Measurements from ENCODE around the gene BRSK2. TPM values are rescaled to one million over a fixed set of nuclear protein-coding genes. Genes with fewer than 3 reads are reported as not detected.
"Not testable (repeated sequence)": the region's sequence is repeated elsewhere in the genome, so short reads cannot be mapped to it uniquely, and the experiment has no call there.

Gene BRSK2
- total RNA-seq, 6 experiments from 2014 or later: 0.14 to 0.99 (median 0.47) TPM; not detected in 1

GRCh38 chr11:1410366-1411291 lies 20.9 kb downstream of the BRSK2 start:
- Mint-ChIP-seq H3K4me3 (no peak overlapping the region), H3K27me3 (ENCODE audit: insufficient read depth) (peaks cover 6% of the 10 kb centered on the region), H3K4me1 (ENCODE audit: low read depth) (no peaks in the 10 kb centered on the region), H3K9me3 (peaks cover 20% of the 10 kb centered on the region), H3K36me3 (ENCODE audit: low read depth) (no peaks in the 10 kb centered on the region), H3K27ac (no peak overlapping the region)
- no peak for DNase-seq
- TF ChIP-seq CTCF (IDR thresholded peaks at IDR 0.05): no peak

GRCh38 chr11:1411301-1411700 lies 21.6 kb downstream of the BRSK2 start:
- Mint-ChIP-seq H3K4me1 (ENCODE audit: low read depth) (no peaks in the 10 kb centered on the region), H3K27me3 (ENCODE audit: insufficient read depth) (peaks cover 8% of the 10 kb centered on the region), H3K36me3 (ENCODE audit: low read depth) (no peaks in the 10 kb centered on the region), H3K9me3 (peaks cover 27% of the 10 kb centered on the region), H3K4me3 (no peak overlapping the region), H3K27ac (no peak overlapping the region)
- no peak for TF ChIP-seq CTCF (IDR thresholded peaks at IDR 0.05)
- no peak for DNase-seq

- not testable (repeated sequence) for H3K36me3 Mint-ChIP-seq (ENCODE audit: low read depth); H3K4me1 Mint-ChIP-seq (ENCODE audit: low read depth); H3K27me3 Mint-ChIP-seq (ENCODE audit: insufficient read depth); H3K27ac Mint-ChIP-seq; DNase-seq; H3K4me3 Mint-ChIP-seq
- peaks cover 31% of the 10 kb centered on the region for H3K9me3 Mint-ChIP-seq
These were observed 22.0 kb downstream of the BRSK2 start for GRCh38 chr11:1411739-1412138.

DNA sequence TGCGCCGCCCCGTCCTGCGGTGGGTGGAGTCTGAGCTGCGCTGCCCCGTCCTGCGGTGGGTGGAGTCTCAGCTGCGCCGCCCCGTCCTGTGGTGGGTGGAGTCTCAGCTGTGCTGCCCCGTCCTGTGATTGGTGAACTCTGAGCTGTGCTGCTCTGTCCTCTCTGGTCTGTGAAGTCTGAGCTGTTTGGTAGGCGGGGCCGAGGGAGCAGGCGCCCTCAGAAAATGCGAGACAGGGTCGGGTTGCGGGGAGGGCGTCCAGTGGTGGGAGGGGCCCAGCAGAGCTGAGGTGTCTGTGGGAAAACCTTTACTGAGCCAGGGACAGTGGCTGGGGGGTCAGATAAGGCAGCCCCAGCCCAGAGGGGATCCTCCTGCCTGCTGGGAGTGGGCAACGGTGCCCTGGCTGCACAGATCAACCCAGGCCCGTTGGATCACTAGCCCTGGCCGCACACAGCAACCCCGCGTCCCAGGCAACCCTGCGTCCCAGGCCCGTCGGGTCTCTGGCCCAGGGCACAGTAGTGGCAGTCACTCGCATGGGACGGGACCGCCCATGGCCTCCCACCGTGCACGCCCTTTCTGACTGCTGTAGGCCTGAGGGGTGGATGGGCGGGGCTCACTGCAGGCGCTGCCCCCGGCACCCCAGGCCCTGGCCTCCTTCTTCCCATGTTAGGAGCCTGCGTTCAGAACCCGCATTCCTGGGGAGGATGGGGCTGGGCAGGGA lies 22.8 kb downstream of the BRSK2 start:
- Mint-ChIP-seq H3K4me3 (no peak overlapping the region), H3K27me3 (ENCODE audit: insufficient read depth) (peaks cover 6% of the 10 kb centered on the region), H3K36me3 (ENCODE audit: low read depth) (no peaks in the 10 kb centered on the region), H3K4me1 (ENCODE audit: low read depth) (no peaks in the 10 kb centered on the region), H3K27ac (no peak overlapping the region), H3K9me3 (peaks cover 38% of the 10 kb centered on the region)
- TF ChIP-seq CTCF (IDR thresholded peaks at IDR 0.05): no peak
- DNase-seq: no peak

- H3K36me3 Mint-ChIP-seq (ENCODE audit: low read depth): peaks cover 11% of the 10 kb centered on the region
- peaks cover 52% of the 10 kb centered on the region for H3K9me3 Mint-ChIP-seq
- no peak overlapping the region for H3K27ac Mint-ChIP-seq
- DNase-seq: no peak
- H3K4me1 Mint-ChIP-seq (ENCODE audit: low read depth): no peaks in the 10 kb centered on the region
- peaks cover 2% of the 10 kb centered on the region for H3K27me3 Mint-ChIP-seq (ENCODE audit: insufficient read depth)
- no peak for TF ChIP-seq CTCF (IDR thresholded peaks at IDR 0.05)
- no peak overlapping the region for H3K4me3 Mint-ChIP-seq
These were observed 24.9 kb downstream of the BRSK2 start for GRCh38 chr11:1414650-1415049.

DNA sequence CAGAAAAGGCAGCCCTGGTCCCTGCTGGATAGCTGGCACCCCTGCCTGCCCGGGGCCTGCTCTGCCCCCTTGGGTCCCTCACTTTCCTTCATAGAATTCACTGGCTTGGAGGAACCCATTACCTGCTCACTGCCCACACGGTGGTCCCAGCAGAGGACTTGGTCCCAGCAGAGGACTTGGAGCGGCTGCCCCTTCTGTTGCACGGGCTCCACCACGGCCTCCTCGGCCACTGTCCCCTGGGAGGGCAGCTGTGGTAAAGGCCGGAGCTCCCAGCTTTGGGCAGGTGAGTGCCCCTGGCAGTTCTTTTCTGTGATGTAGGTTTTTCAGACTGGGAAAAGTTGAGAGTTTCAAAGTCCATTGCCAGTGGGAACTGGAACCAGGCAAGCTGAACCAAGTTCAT lies 25.9 kb downstream of the BRSK2 start:
- Mint-ChIP-seq H3K9me3 (peaks cover 60% of the 10 kb centered on the region), H3K27me3 (ENCODE audit: insufficient read depth) (peaks cover 3% of the 10 kb centered on the region), H3K4me3 (no peak overlapping the region), H3K27ac (no peak overlapping the region), H3K4me1 (ENCODE audit: low read depth) (no peaks in the 10 kb centered on the region), H3K36me3 (ENCODE audit: low read depth) (peaks cover 11% of the 10 kb centered on the region)
- TF ChIP-seq CTCF (IDR thresholded peaks at IDR 0.05): no peak
- DNase-seq: no peak

DNA sequence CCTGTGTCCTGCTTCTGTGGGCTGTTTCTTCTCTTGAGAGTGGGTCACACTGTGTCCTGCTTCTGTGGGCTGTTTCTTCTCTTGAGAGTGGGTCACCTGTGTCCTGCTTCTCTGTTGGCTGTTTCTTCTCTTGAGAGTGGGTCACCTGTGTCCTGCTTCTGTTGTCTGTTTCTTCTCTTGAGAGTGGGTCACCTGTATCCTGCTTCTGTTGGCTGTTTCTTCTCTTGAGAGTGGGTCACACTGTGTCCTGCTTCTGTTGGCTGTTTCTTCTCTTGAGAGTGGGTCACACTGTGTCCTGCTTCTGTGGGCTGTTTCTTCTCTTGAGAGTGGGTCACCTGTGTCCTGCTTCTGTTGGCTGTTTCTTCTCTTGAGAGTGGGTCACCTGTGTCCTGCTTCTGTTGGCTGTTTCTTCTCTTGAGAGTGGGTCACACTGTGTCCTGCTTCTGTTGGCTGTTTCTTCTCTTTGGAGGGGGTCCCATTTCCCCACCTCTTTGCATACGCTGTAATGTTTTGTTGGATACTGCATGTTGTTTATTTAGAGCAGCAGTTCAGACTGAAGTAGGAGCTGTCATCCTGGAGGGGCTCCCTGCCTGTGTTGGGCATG lies 28.6 kb downstream of the BRSK2 start:
- H3K4me3 Mint-ChIP-seq; DNase-seq; H3K27me3 Mint-ChIP-seq (ENCODE audit: insufficient read depth); H3K4me1 Mint-ChIP-seq (ENCODE audit: low read depth); H3K27ac Mint-ChIP-seq: not testable (repeated sequence)
- peaks cover 69% of the 10 kb centered on the region for H3K9me3 Mint-ChIP-seq
- H3K36me3 Mint-ChIP-seq (ENCODE audit: low read depth): peaks cover 11% of the 10 kb centered on the region
